Mucosa of stomach (tissue), 1 donor: Measurements from ENCODE around the gene COCH.

Experiments used
- H3K27me3 ChIP-seq: one replicate; pipeline ENCODE4 v1.7.0; 2013; ENCODE audit warnings: mild to moderate bottlenecking, low read length; ENCODE audit not compliant: control insufficient read depth, insufficient read depth
- H3K36me3 ChIP-seq: one replicate; pipeline ENCODE4 v1.7.0; 2013; ENCODE audit warnings: low read length; ENCODE audit not compliant: control insufficient read depth, insufficient read depth
- H3K4me1 ChIP-seq: one replicate; pipeline ENCODE4 v1.7.0; 2013; ENCODE audit warnings: mild to moderate bottlenecking, low read length; ENCODE audit not compliant: control insufficient read depth, insufficient read depth
- H3K4me3 ChIP-seq: one replicate; pipeline ENCODE4 v1.7.0; 2013; ENCODE audit warnings: low read length
- H3K9ac ChIP-seq: one replicate; pipeline ENCODE4 v1.7.0; 2013; ENCODE audit warnings: mild to moderate bottlenecking, low read length, moderate library complexity
- H3K9me3 ChIP-seq: one replicate; pipeline ENCODE4 v1.7.0; 2013; ENCODE audit warnings: mild to moderate bottlenecking, low read length, moderate library complexity; ENCODE audit not compliant: control insufficient read depth
- donor health status: Pancreatic carcinoma.

Gene COCH

GRCh38 chr14:30855345-30856037 is 18.9 kb upstream of the COCH start:
- no peaks in the 10 kb centered on the region for H3K36me3 ChIP-seq
- H3K9me3 ChIP-seq = no peaks in the 10 kb centered on the region
- H3K9ac ChIP-seq = no peak overlapping the region
- H3K27me3 ChIP-seq = peaks cover 3% of the 10 kb centered on the region
- H3K4me1 ChIP-seq = peaks cover 8% of the 10 kb centered on the region
- H3K4me3 ChIP-seq = no peak overlapping the region

GRCh38 chr14:30861200-30861599 is 13.2 kb upstream of the COCH start:
- no peaks in the 10 kb centered on the region for H3K9me3 ChIP-seq
- H3K36me3 ChIP-seq = no peaks in the 10 kb centered on the region
- no peak overlapping the region for H3K4me3 ChIP-seq
- no peaks in the 10 kb centered on the region for H3K4me1 ChIP-seq
- peaks cover 3% of the 10 kb centered on the region for H3K27me3 ChIP-seq
- H3K9ac ChIP-seq = no peak overlapping the region

- Histone ChIP-seq H3K27me3 (peaks cover 6% of the 10 kb centered on the region), H3K9ac (no peak overlapping the region), H3K9me3 (no peaks in the 10 kb centered on the region)
These were observed 9.4 kb upstream of the COCH start for GRCh38 chr14:30864934-30865333.

GRCh38 chr14:30868736-30869135 is 5.6 kb upstream of the COCH start:
- Histone ChIP-seq H3K4me3 (no peak overlapping the region), H3K4me1 (no peaks in the 10 kb centered on the region), H3K9ac (no peak overlapping the region), H3K27me3 (peaks cover 11% of the 10 kb centered on the region), H3K36me3 (no peaks in the 10 kb centered on the region), H3K9me3 (no peaks in the 10 kb centered on the region)

More at GRCh38 chr14:30864934-30865333, 9.4 kb upstream of the COCH start:
- Histone ChIP-seq H3K4me1 (no peaks in the 10 kb centered on the region), H3K4me3 (no peak overlapping the region), H3K36me3 (no peaks in the 10 kb centered on the region)

GRCh38 chr14:30869551-30870155 is 4.7 kb upstream of the COCH start:
- H3K4me1 ChIP-seq = peaks cover 3% of the 10 kb centered on the region
- no peak overlapping the region for H3K9ac ChIP-seq
- peaks cover 21% of the 10 kb centered on the region for H3K27me3 ChIP-seq
- no peaks in the 10 kb centered on the region for H3K9me3 ChIP-seq
- no peaks in the 10 kb centered on the region for H3K36me3 ChIP-seq
- no peak overlapping the region for H3K4me3 ChIP-seq

GRCh38 chr14:30872602-30873001 is 1.8 kb upstream of the COCH start:
- Histone ChIP-seq H3K4me3 (no peak overlapping the region), H3K36me3 (no peaks in the 10 kb centered on the region), H3K9me3 (no peaks in the 10 kb centered on the region), H3K9ac (no peak overlapping the region), H3K27me3 (peaks cover 41% of the 10 kb centered on the region), H3K4me1 (peaks cover 10% of the 10 kb centered on the region)

GRCh38 chr14:30873308-30874119 is 845 bp upstream of the COCH start:
- H3K4me3 ChIP-seq = no peak overlapping the region
- peaks cover 41% of the 10 kb centered on the region for H3K27me3 ChIP-seq
- peaks cover 10% of the 10 kb centered on the region for H3K4me1 ChIP-seq
- H3K36me3 ChIP-seq = no peaks in the 10 kb centered on the region
- H3K9me3 ChIP-seq = no peaks in the 10 kb centered on the region
- H3K9ac ChIP-seq = peak overlapping the region; percentile 18

GRCh38 chr14:30874999-30875787 is 834 bp downstream of the COCH start:
- Histone ChIP-seq H3K9ac (no peak overlapping the region), H3K4me1 (peaks cover 10% of the 10 kb centered on the region), H3K4me3 (peak overlapping the region; percentile 4), H3K9me3 (no peaks in the 10 kb centered on the region), H3K27me3 (peaks cover 38% of the 10 kb centered on the region), H3K36me3 (no peaks in the 10 kb centered on the region)

GRCh38 chr14:30875788-30876053 is 1.4 kb downstream of the COCH start:
- peaks cover 10% of the 10 kb centered on the region for H3K4me1 ChIP-seq
- no peaks in the 10 kb centered on the region for H3K36me3 ChIP-seq
- peaks cover 38% of the 10 kb centered on the region for H3K27me3 ChIP-seq
- H3K9ac ChIP-seq = no peak overlapping the region
- no peaks in the 10 kb centered on the region for H3K9me3 ChIP-seq
- H3K4me3 ChIP-seq = no peak overlapping the region

- Histone ChIP-seq H3K4me1 (peaks cover 10% of the 10 kb centered on the region), H3K27me3 (peaks cover 38% of the 10 kb centered on the region), H3K36me3 (no peaks in the 10 kb centered on the region), H3K9ac (no peak overlapping the region), H3K4me3 (no peak overlapping the region), H3K9me3 (no peaks in the 10 kb centered on the region)
These were observed 2.3 kb downstream of the COCH start for GRCh38 chr14:30876692-30877091.

- Histone ChIP-seq H3K9me3 (no peaks in the 10 kb centered on the region), H3K4me3 (no peak overlapping the region), H3K4me1 (no peaks in the 10 kb centered on the region), H3K9ac (no peak overlapping the region), H3K36me3 (no peaks in the 10 kb centered on the region), H3K27me3 (no peaks in the 10 kb centered on the region)
These were observed 8.1 kb downstream of the COCH start for GRCh38 chr14:30882431-30882830.
